ENCODE data around the gene ZFYVE28. TPM values are rescaled to one million over a fixed set of nuclear protein-coding genes. Genes with fewer than 3 reads are reported as not detected.
A peak's percentile ranks its signal among the peaks of the same experiment; 100 is the strongest.

The ZFYVE28 gene
- polyA plus RNA-seq, 1 donor from 2014 or later: 1.0 TPM

GRCh38 chr4:2274320-2275043 is 144.0 kb downstream of the ZFYVE28 start:
- Mint-ChIP-seq H3K27ac (no peak overlapping the region), H3K9me3 (peaks cover 0 to 1% (median 0%) of the 10 kb centered on the region in 3 donors), H3K27me3 (peaks cover 1% of the 10 kb centered on the region), H3K4me3 (no peak overlapping the region), H3K36me3 (no peaks in the 10 kb centered on the region), H3K4me1 (peaks cover 0 to 1% (median 0%) of the 10 kb centered on the region in 3 donors)

- Mint-ChIP-seq H3K4me1 (peaks cover 0 to 1% (median 0%) of the 10 kb centered on the region in 3 donors), H3K27ac (no peak overlapping the region), H3K27me3 (peaks cover 1% of the 10 kb centered on the region), H3K9me3 (peaks cover 0 to 1% (median 0%) of the 10 kb centered on the region in 3 donors), H3K4me3 (no peak overlapping the region), H3K36me3 (no peaks in the 10 kb centered on the region)
Observed at GRCh38 chr4:2273657-2274319, 144.7 kb downstream of the ZFYVE28 start.

DNA sequence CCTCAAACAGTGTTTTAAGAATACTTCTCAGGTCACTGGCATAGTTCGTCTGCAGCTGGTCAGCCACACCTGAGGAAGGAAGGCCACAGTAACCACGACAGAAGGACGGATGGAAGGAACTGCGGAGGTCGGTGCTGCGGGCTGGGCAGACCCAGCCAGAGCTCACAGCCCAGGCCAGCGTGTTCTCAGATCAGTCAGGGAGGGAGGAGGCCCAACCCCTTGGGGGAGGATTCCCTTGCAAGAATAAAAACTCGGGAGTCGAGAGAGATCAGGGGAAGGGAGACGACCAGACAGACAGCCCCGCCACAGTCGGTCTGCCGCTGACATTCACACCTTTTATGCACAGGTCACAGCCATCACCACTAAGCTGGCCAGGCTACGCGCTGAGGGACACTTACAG is 145.2 kb downstream of the ZFYVE28 start:
- Mint-ChIP-seq H3K4me3 (no peak overlapping the region), H3K4me1 (peaks cover 0 to 1% (median 0%) of the 10 kb centered on the region in 3 donors), H3K36me3 (no peaks in the 10 kb centered on the region), H3K27me3 (peaks cover 1% of the 10 kb centered on the region), H3K9me3 (peaks cover 0 to 1% (median 0%) of the 10 kb centered on the region in 3 donors), H3K27ac (no peak overlapping the region)

DNA sequence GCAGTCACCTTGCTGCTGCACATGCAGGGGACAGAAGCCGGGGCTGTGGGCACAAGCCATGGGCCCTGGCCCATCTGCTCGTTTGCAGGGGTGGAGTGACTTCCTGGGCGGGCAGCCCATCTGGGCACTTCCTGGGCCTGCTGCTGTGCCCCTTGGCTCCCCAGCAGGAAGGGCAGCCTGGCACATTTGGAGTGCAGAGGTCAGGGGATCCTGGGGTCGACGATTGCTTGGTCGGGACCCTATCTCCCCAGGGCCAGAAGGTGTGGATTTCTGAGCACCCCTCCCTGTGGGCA is 145.7 kb downstream of the ZFYVE28 start:
- H3K27ac Mint-ChIP-seq: no peak overlapping the region
- H3K36me3 Mint-ChIP-seq: no peaks in the 10 kb centered on the region
- H3K9me3 Mint-ChIP-seq: peaks cover 0 to 1% (median 0%) of the 10 kb centered on the region in 3 donors
- H3K4me3 Mint-ChIP-seq: no peak overlapping the region
- H3K4me1 Mint-ChIP-seq: peaks cover 0 to 1% (median 0%) of the 10 kb centered on the region in 3 donors
- peaks cover 1% of the 10 kb centered on the region for H3K27me3 Mint-ChIP-seq

- peaks cover 1% of the 10 kb centered on the region for H3K27me3 Mint-ChIP-seq
- no peak overlapping the region for H3K4me3 Mint-ChIP-seq
- H3K27ac Mint-ChIP-seq: no peak overlapping the region
- no peaks in the 10 kb centered on the region for H3K36me3 Mint-ChIP-seq
- peaks cover 0 to 1% (median 0%) of the 10 kb centered on the region in 3 donors for H3K4me1 Mint-ChIP-seq
- peaks cover 0 to 1% (median 0%) of the 10 kb centered on the region in 3 donors for H3K9me3 Mint-ChIP-seq
Observed at GRCh38 chr4:2272026-2272827, 146.2 kb downstream of the ZFYVE28 start.

- Mint-ChIP-seq H3K4me3 (no peak overlapping the region), H3K27ac (no peak overlapping the region), H3K9me3 (peaks cover 0 to under 1% (median 0%) of the 10 kb centered on the region in 3 donors), H3K27me3 (peaks cover 1% of the 10 kb centered on the region), H3K36me3 (no peaks in the 10 kb centered on the region), H3K4me1 (peaks cover 0 to 1% (median 0%) of the 10 kb centered on the region in 3 donors)
Observed at GRCh38 chr4:2271279-2272025, 147.0 kb downstream of the ZFYVE28 start.

- Mint-ChIP-seq H3K4me1 (peaks cover 0 to 1% (median 0%) of the 10 kb centered on the region in 3 donors), H3K9me3 (no peaks in the 10 kb centered on the region), H3K36me3 (no peaks in the 10 kb centered on the region), H3K27me3 (peaks cover 1% of the 10 kb centered on the region), H3K27ac (peak overlapping the region in 1 of 3 donors; percentile 27), H3K4me3 (no peak overlapping the region)
Observed at GRCh38 chr4:2270341-2271165, 147.9 kb downstream of the ZFYVE28 start.

DNA sequence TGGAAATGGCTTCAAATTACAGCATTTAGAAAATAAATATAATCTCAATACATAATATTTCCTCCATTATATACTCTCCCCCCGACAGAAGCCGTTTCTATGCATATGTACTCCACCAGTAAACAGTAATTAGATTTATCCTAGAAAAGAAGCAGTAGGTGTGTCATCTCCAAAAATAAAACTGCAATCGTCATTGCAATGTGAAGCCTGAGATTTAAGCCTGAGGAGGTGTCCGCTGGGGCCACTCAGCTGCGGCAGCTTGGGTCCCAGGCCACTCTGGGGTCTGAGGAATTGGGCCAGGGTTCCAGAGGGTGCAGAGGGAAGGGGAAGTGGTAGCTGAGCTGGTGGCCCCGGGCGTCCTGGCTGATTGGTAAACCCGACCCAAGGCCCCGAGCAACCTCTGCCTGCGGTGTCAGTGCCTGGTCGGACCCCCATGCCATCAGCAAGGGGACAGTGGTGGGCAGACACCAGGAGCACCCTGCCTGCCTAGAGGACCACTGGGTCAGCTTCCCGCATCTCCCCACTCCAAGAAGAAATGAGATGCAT is 148.8 kb downstream of the ZFYVE28 start:
- Mint-ChIP-seq H3K27ac (peak overlapping the region in 1 of 3 donors; percentile 27), H3K27me3 (peaks cover 1% of the 10 kb centered on the region), H3K4me1 (peaks cover 0 to 1% (median 0%) of the 10 kb centered on the region in 3 donors), H3K9me3 (no peaks in the 10 kb centered on the region), H3K36me3 (no peaks in the 10 kb centered on the region), H3K4me3 (no peak overlapping the region)

DNA sequence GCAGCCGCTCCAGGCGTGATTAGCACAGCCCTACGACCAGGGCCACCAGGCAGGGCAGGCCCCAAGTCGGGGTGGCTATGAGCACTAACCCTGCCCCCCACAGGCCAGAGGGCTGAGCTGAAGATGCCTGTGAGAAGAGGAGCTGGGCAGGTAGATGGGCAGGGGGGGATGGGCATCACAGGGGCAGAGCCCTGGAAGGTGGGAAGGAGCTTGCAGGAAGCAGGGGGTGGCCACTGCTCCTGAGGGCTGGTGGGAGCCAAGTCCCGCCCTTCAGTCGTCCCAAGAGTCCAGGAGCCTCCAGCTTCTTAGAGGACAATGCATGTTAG is 149.3 kb downstream of the ZFYVE28 start:
- Mint-ChIP-seq H3K9me3 (no peaks in the 10 kb centered on the region), H3K36me3 (no peaks in the 10 kb centered on the region)

GRCh38 chr4:2268357-2269205 is 149.9 kb downstream of the ZFYVE28 start:
- Mint-ChIP-seq H3K4me1 (peaks cover 0 to 4% (median 1%) of the 10 kb centered on the region in 3 donors), H3K27me3 (peaks cover 1% of the 10 kb centered on the region), H3K9me3 (no peaks in the 10 kb centered on the region), H3K27ac (no peak overlapping the region), H3K4me3 (no peak overlapping the region), H3K36me3 (no peaks in the 10 kb centered on the region)

More for the DNA sequence above, 149.3 kb downstream of the ZFYVE28 start:
- H3K4me3 Mint-ChIP-seq: no peak overlapping the region
- no peak overlapping the region for H3K27ac Mint-ChIP-seq
- H3K27me3 Mint-ChIP-seq: peaks cover 1% of the 10 kb centered on the region
- H3K4me1 Mint-ChIP-seq: peaks cover 0 to 2% (median 1%) of the 10 kb centered on the region in 3 donors

DNA sequence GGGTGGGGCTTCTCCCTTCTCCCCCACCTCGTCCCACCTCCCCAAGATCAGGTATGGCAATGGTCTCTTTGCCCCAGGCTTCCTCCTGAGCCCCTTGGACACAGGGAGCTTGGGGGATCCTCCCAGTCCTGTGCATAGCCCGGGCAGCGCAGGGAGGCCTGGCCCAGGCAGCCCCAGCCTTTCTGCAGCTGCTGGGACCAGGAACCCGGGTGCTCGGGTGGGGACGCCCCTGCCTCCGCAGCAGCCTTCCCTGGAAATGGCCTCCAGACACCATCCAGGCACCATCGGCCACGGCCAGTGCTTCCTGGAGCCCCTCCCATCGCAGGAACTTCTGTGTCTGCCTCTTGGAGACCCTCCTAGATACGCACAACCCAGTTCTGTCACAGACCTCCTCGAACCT is 150.6 kb downstream of the ZFYVE28 start:
- Mint-ChIP-seq H3K4me3 (no peak overlapping the region), H3K27ac (no peak overlapping the region), H3K9me3 (no peaks in the 10 kb centered on the region), H3K4me1 (peaks cover 0 to 4% (median 1%) of the 10 kb centered on the region in 3 donors), H3K36me3 (no peaks in the 10 kb centered on the region), H3K27me3 (peaks cover 1% of the 10 kb centered on the region)

DNA sequence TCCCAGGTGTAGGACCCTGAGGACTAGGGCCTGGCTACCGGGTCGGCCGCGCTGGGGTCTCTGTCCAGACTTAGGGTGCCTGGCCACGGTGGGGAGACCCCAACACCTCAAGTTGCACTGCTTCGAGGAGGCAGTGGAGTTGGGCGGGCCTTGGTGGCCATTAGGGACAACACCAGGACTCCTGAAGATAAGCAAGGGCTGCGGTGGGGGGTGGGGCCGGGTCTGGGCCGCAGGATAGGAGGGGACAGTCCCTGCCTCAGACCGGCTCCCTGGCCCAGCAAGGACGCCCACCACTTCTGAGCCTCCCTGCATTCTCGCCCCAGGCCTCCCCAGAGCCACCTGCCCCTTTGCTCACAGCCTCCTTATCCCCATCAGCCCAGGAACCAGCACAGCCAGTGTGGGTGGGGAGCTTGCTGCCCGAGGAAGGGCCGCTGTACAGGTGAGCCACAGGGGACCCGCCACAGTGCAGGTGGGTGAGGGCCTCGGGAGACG is 151.1 kb downstream of the ZFYVE28 start:
- Mint-ChIP-seq H3K9me3 (no peaks in the 10 kb centered on the region), H3K27ac (no peak overlapping the region), H3K36me3 (no peaks in the 10 kb centered on the region), H3K27me3 (peaks cover 1% of the 10 kb centered on the region), H3K4me1 (peaks cover 0 to 4% (median 1%) of the 10 kb centered on the region in 3 donors), H3K4me3 (no peak overlapping the region)

- peaks cover 0 to 4% (median 1%) of the 10 kb centered on the region in 3 donors for H3K4me1 Mint-ChIP-seq
- no peaks in the 10 kb centered on the region for H3K9me3 Mint-ChIP-seq
- no peak overlapping the region for H3K27ac Mint-ChIP-seq
- H3K36me3 Mint-ChIP-seq: no peaks in the 10 kb centered on the region
- no peak overlapping the region for H3K4me3 Mint-ChIP-seq
- peaks cover 1% of the 10 kb centered on the region for H3K27me3 Mint-ChIP-seq
Observed at GRCh38 chr4:2266821-2267220, 151.6 kb downstream of the ZFYVE28 start.
